Omental fat pad (tissue), 4 donors: ENCODE measurements around the gene ABCA10. TPM values are rescaled to one million over a fixed set of nuclear protein-coding genes. Genes with fewer than 3 reads are reported as not detected.

ENCODE experiments used
- ATAC-seq: fragments of 150-250 bp; one replicate; pipeline ENCODE4 v1.9.1; 2016; ENCODE audit warnings: mild to moderate bottlenecking, moderate library complexity; ENCODE audit not compliant: low FRiP score
- DNase-seq: peaks from one replicate; pipeline ENCODE4 v3.0.0-alpha.2; 2019; ENCODE audit warnings: low spot score
- total RNA-seq, 4 donors: library from RNA; depleted of rRNA; stranded (reverse); fragments of >200 nt; gene quantifications; one replicate each; pipeline ENCODE4 v1.1.0, GENCODE V29; 2016
- TF ChIP-seq, protein P1 (sequence below), 3 donors: fragments of 450-650 bp; IDR thresholded peaks; one replicate each; pipeline ENCODE4 v1.5.1; 2016 to 2017; ENCODE audit warnings: antibody characterized with exemption in 3 of 3, mild to moderate bottlenecking in 3 of 3, moderate library complexity in 2 of 3

ABCA10 gene
- total RNA-seq, 4 donors from 2014 or later = 2.5 to 86.1 (median 22.0) TPM

DNA sequence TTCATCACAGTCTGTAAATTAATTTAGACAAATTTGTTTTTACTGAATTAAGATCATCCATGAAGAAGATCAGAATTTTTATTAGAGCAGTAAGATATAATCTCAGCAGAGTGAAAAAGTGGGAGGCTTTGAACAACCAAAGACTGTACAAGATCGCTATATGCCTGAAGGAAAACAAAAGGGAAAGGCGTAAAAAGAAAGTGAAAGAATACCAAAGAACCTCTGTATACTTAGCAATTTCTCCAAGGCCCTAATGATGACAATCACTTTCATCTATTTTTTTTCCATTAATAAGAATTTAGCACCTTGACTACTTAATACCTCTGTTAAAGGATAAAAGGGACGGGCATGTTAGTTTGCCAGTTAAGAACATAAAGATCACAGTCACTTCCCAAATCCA is 38.6 kb upstream of the ABCA10 start:
- TF ChIP-seq, protein P1, sequence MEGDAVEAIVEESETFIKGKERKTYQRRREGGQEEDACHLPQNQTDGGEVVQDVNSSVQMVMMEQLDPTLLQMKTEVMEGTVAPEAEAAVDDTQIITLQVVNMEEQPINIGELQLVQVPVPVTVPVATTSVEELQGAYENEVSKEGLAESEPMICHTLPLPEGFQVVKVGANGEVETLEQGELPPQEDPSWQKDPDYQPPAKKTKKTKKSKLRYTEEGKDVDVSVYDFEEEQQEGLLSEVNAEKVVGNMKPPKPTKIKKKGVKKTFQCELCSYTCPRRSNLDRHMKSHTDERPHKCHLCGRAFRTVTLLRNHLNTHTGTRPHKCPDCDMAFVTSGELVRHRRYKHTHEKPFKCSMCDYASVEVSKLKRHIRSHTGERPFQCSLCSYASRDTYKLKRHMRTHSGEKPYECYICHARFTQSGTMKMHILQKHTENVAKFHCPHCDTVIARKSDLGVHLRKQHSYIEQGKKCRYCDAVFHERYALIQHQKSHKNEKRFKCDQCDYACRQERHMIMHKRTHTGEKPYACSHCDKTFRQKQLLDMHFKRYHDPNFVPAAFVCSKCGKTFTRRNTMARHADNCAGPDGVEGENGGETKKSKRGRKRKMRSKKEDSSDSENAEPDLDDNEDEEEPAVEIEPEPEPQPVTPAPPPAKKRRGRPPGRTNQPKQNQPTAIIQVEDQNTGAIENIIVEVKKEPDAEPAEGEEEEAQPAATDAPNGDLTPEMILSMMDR (IDR thresholded peaks at IDR 0.05) = no peak
- no peak for ATAC-seq

GRCh38 chr17:69265873-69266272 is 37.2 kb upstream of the ABCA10 start:
- ATAC-seq (no peak), DNase-seq (no peak)
- TF ChIP-seq, protein P1 (IDR thresholded peaks at IDR 0.05) = no peak

More for the DNA sequence above, 38.6 kb upstream of the ABCA10 start:
- DNase-seq = no peak

- TF ChIP-seq, protein P1 (IDR thresholded peaks at IDR 0.05) = no peak
- no peak for ATAC-seq
- DNase-seq = no peak
These were observed 25.6 kb upstream of the ABCA10 start for GRCh38 chr17:69254187-69254586.

DNA sequence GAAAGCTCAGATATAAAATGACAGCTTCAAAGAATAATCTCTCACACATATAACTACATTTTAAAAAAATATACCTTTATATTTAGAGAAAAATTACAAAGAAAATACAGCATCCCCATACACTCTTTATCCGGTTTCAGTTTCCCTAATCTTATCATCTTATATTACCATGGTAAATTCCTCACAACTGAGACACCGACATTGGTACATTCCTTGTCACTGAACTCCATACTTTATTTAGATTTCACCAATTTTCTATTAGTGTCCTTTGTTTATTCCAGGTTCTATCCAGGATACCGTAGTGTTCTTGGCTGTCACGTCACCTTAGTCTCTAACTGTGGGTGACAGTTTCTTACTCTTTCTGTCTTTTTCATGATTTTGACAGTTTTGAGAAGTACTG is 22.0 kb upstream of the ABCA10 start:
- DNase-seq = no peak
- ATAC-seq = no peak
- TF ChIP-seq, protein P1 (IDR thresholded peaks at IDR 0.05) = no peak

DNA sequence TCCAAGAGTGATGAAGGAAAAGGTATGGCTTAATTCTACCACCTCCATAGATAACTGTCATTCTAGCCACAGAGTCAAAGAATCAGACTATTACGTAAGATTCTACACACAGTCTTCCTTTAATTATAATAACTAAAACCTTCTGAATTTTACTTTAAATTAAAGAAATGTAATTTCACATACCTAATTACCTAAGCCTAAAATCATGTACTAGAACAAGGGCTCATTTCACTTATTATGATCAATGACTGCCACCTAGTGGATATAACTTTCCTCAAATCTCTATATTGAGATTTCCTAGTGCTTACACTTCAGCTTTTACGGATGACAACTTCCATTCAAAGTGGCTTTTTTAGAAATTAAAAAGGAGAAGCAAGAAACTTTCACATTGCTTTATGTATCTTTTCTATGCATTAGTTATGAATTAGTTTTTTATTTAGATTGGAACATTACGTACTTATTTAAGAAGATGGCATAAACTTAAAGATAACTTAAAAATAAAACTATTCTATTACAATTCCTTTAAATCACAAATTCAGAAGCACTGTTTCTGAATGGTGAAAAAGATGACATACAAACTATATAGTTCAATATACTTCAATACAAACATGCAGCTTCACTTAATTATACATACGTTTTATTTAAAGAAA is 18.2 kb upstream of the ABCA10 start:
- DNase-seq (no peak), ATAC-seq (no peak)
- TF ChIP-seq, protein P1 (IDR thresholded peaks at IDR 0.05) = no peak

- TF ChIP-seq, protein P1 (IDR thresholded peaks at IDR 0.05) = no peak
- ATAC-seq = no peak
These were observed 17.6 kb upstream of the ABCA10 start for GRCh38 chr17:69246202-69246601.

DNA sequence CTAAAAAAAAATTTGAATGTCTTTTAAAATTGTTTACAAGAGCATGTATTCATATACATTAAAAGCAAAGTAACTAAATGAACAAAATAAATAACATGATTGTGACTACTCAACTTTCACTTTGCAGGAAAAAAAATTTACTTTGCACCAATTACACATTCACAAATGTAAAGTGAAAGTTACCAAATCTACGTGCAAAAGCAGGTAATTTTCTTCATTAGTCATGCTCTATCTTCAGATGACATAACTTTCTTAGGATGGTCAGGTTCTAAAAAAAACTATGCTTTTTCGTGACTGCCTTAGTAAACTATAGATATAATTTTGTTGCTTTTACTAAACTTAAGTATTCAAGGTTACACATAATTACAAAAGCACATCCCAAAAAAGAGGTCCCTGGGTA is 17.0 kb upstream of the ABCA10 start:
- DNase-seq (no peak), ATAC-seq (no peak)
- TF ChIP-seq, protein P1 (IDR thresholded peaks at IDR 0.05) = no peak

More at GRCh38 chr17:69246202-69246601, 17.6 kb upstream of the ABCA10 start:
- no peak for DNase-seq
